Measurements from ENCODE around the gene FRMD5.
A peak's percentile ranks its signal among the peaks of the same experiment; 100 is the strongest.
"Not testable (repeated sequence)": the region's sequence is repeated elsewhere in the genome, so short reads cannot be mapped to it uniquely, and the experiment has no call there.

The FRMD5 gene

DNA sequence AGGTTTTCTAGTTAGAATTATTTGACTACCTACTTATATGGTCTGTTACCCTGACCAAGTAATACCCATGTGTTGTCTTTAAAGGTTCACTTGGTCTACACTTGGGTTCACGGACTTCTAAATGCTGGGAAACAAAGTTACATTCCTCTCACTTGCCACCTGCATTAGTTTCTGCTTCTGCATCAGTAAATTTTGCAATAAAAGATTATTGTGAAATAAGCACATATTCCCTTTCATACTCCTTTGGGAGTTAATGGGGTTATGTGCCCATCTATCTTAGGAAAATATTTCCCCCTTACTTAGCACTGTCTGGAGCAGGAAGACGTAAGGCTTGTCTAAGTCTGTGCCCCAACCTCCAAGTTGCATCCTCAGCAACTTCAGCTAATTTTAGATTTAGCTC, 160.7 kb downstream of the FRMD5 start:
- no peaks in the 10 kb centered on the region for H3K27me3 ChIP-seq (replicated peaks; ENCODE audit: insufficient read depth, low read length)
- no peak overlapping the region for H3K9ac ChIP-seq (ENCODE audit: low read length)
- H4K20me1 ChIP-seq (ENCODE audit: insufficient read depth, low read length) = no peaks in the 10 kb centered on the region
- no peak for DNase-seq
- peak overlapping the region; percentile 38; the same call in 1 of the 2 replicates for H3K4me2 ChIP-seq (ENCODE audit: low read depth, low read length)
- H3K9me2 ChIP-seq (replicated peaks; ENCODE audit: insufficient read depth, low read length) = no peaks in the 10 kb centered on the region
- peaks cover 12% of the 10 kb centered on the region for H3K4me1 ChIP-seq (ENCODE audit: low read length)
- H3F3A ChIP-seq (ENCODE audit: insufficient read depth, low read length) = peaks cover 7% of the 10 kb centered on the region; the same call in 1 of the 2 replicates
- TF ChIP-seq, protein P1, sequence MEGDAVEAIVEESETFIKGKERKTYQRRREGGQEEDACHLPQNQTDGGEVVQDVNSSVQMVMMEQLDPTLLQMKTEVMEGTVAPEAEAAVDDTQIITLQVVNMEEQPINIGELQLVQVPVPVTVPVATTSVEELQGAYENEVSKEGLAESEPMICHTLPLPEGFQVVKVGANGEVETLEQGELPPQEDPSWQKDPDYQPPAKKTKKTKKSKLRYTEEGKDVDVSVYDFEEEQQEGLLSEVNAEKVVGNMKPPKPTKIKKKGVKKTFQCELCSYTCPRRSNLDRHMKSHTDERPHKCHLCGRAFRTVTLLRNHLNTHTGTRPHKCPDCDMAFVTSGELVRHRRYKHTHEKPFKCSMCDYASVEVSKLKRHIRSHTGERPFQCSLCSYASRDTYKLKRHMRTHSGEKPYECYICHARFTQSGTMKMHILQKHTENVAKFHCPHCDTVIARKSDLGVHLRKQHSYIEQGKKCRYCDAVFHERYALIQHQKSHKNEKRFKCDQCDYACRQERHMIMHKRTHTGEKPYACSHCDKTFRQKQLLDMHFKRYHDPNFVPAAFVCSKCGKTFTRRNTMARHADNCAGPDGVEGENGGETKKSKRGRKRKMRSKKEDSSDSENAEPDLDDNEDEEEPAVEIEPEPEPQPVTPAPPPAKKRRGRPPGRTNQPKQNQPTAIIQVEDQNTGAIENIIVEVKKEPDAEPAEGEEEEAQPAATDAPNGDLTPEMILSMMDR (IDR thresholded peaks at IDR 0.05; ENCODE audit: low read length) = no peak
- H3K27ac ChIP-seq (ENCODE audit: low read length) = no peak overlapping the region
- H3K79me2 ChIP-seq (ENCODE audit: low read length) = no peaks in the 10 kb centered on the region
- no peak overlapping the region for H2AFZ ChIP-seq (ENCODE audit: low read length)
- H3K36me3 ChIP-seq (replicated peaks; ENCODE audit: insufficient read depth, low read length) = no peaks in the 10 kb centered on the region
- no peak overlapping the region for H3K4me3 ChIP-seq (ENCODE audit: low read length)
- H3K9me3 ChIP-seq (replicated peaks; ENCODE audit: insufficient read depth, low read length) = no peaks in the 10 kb centered on the region

DNA sequence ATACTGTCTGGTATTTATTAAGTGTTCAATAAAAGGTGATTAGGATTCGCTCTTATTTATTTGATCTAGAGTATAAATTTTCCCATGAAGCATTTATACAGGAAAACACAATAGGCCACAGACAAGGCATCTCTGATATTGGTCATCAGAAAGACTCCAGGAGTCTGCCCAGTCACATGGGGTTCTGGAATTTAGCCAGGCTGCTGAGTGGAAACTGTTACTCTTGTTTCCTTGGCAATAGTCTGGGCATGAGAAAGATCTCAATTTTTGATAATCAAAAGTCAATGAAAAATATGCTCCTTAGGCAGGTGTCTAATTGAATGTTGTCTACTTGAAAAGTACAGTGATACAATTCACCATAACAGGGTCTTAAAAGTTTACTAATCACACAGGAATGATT, 161.2 kb downstream of the FRMD5 start:
- H3K4me1 ChIP-seq (ENCODE audit: low read length) = peaks cover 12% of the 10 kb centered on the region
- no peak for TF ChIP-seq EZH2phosphoT487 (IDR thresholded peaks at IDR 0.05; ENCODE audit: low read length)
- TF ChIP-seq, protein P1 (IDR thresholded peaks at IDR 0.05; ENCODE audit: low read length) = no peak
- TF ChIP-seq EZH2 (optimal IDR thresholded peaks at IDR 0.05; ENCODE audit: low read depth, low read length) = no peak
- no peaks in the 10 kb centered on the region for H3K27me3 ChIP-seq (replicated peaks; ENCODE audit: insufficient read depth, low read length)
- no peak for DNase-seq
- H4K20me1 ChIP-seq (ENCODE audit: insufficient read depth, low read length) = no peaks in the 10 kb centered on the region
- H3K9ac ChIP-seq (ENCODE audit: low read length) = no peak overlapping the region
- H3K4me3 ChIP-seq (ENCODE audit: low read length) = no peak overlapping the region
- no peak overlapping the region for H2AFZ ChIP-seq (ENCODE audit: low read length)
- H3K36me3 ChIP-seq (replicated peaks; ENCODE audit: insufficient read depth, low read length) = no peaks in the 10 kb centered on the region
- H3K79me2 ChIP-seq (ENCODE audit: low read length) = no peaks in the 10 kb centered on the region
- H3K9me2 ChIP-seq (replicated peaks; ENCODE audit: insufficient read depth, low read length) = no peaks in the 10 kb centered on the region
- no peak overlapping the region for H3K27ac ChIP-seq (ENCODE audit: low read length)
- H3F3A ChIP-seq (ENCODE audit: insufficient read depth, low read length) = peaks cover 7% of the 10 kb centered on the region; the same call in 1 of the 2 replicates
- no peak overlapping the region for H3K4me2 ChIP-seq (ENCODE audit: low read depth, low read length)
- H3K9me3 ChIP-seq (replicated peaks; ENCODE audit: insufficient read depth, low read length) = no peaks in the 10 kb centered on the region

DNA sequence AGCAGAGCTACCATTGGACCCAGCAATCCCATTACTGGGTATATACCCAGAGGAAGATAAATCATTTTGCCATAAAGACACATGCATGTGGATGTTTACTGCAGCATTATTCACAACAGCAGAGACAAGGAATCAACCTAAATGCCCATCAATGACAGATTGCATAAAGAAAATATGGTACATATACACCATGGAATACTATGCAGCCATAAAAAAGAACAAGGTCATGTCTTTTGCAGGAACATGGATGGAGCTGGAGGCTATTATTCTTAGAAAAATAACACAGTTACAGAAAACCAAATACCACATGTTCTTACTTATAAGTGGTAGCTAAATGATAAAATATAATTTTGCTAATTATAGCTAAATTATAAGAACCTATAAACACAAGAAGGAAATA, 162.3 kb downstream of the FRMD5 start:
- not testable (repeated sequence) for H3K9me2 ChIP-seq (replicated peaks; ENCODE audit: insufficient read depth, low read length); H3K27me3 ChIP-seq (replicated peaks; ENCODE audit: insufficient read depth, low read length); H3K4me3 ChIP-seq (ENCODE audit: low read length); H4K20me1 ChIP-seq (ENCODE audit: insufficient read depth, low read length); DNase-seq; H3K36me3 ChIP-seq (replicated peaks; ENCODE audit: insufficient read depth, low read length); H3K27ac ChIP-seq (ENCODE audit: low read length); H3K9me3 ChIP-seq (replicated peaks; ENCODE audit: insufficient read depth, low read length); H3K79me2 ChIP-seq (ENCODE audit: low read length); H2AFZ ChIP-seq (ENCODE audit: low read length); H3K4me2 ChIP-seq (ENCODE audit: low read depth, low read length); H3F3A ChIP-seq (ENCODE audit: insufficient read depth, low read length); H3K9ac ChIP-seq (ENCODE audit: low read length)
- peaks cover 12% of the 10 kb centered on the region for H3K4me1 ChIP-seq (ENCODE audit: low read length)

DNA sequence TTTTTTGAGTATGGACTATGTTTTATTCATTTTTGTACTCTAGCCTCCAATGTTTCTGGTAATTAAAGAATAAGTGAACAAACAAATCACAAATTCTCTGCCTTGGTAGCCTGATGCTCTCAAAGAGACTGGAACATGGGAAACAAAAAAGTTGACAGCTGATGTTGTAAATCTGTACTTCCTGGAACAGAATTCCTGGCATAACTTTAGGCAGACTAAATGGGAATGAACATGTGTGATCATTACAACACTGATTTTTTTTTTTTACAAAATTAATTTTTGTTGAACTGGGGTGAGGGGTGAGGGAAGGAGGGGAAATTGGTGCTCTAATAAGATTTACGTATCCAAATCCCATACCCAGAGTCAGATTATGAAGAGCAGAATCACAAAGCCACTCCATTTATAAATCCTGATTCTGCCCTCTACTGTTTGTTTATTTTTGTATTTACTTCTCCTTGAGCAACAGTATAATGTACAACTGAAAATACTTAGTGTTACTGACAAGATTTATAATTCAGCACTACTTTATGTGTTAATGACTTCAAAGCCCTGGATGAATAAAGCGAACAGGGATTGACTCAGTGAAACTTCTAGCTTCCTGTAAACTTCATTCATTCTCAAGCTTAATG, 165.0 kb downstream of the FRMD5 start:
- DNase-seq = no peak
- peaks cover 7% of the 10 kb centered on the region for H3K4me1 ChIP-seq (ENCODE audit: low read length)
- H3K79me2 ChIP-seq (ENCODE audit: low read length) = no peaks in the 10 kb centered on the region
- H3K36me3 ChIP-seq (replicated peaks; ENCODE audit: insufficient read depth, low read length) = no peaks in the 10 kb centered on the region
- no peak overlapping the region for H3K27ac ChIP-seq (ENCODE audit: low read length)
- no peak overlapping the region for H2AFZ ChIP-seq (ENCODE audit: low read length)
- H4K20me1 ChIP-seq (ENCODE audit: insufficient read depth, low read length) = no peaks in the 10 kb centered on the region
- no peak overlapping the region for H3K4me3 ChIP-seq (ENCODE audit: low read length)
- H3K9me3 ChIP-seq (replicated peaks; ENCODE audit: insufficient read depth, low read length) = no peaks in the 10 kb centered on the region
- H3K9ac ChIP-seq (ENCODE audit: low read length) = no peak overlapping the region
- no peak for TF ChIP-seq EZH2 (optimal IDR thresholded peaks at IDR 0.05; ENCODE audit: low read depth, low read length)
- no peak for TF ChIP-seq EZH2phosphoT487 (IDR thresholded peaks at IDR 0.05; ENCODE audit: low read length)
- TF ChIP-seq, protein P1 (IDR thresholded peaks at IDR 0.05; ENCODE audit: low read length) = no peak
- H3K9me2 ChIP-seq (replicated peaks; ENCODE audit: insufficient read depth, low read length) = no peaks in the 10 kb centered on the region
- peaks cover 4% of the 10 kb centered on the region; the same call in 1 of the 2 replicates for H3F3A ChIP-seq (ENCODE audit: insufficient read depth, low read length)
- H3K4me2 ChIP-seq (ENCODE audit: low read depth, low read length) = no peak overlapping the region
- no peaks in the 10 kb centered on the region for H3K27me3 ChIP-seq (replicated peaks; ENCODE audit: insufficient read depth, low read length)

Data from MM.1S (cell line).